GM18873 (cell line): ENCODE data around the gene SRF.
A peak's percentile ranks its signal among the peaks of the same experiment; 100 is the strongest.

Experiments used
- ATAC-seq: cut with Tn5 transposase; IDR thresholded peaks from one replicate; pipeline ENCODE4 v1.9.1; 2021; ENCODE audit warnings: mild to moderate bottlenecking, moderate library complexity, moderate number of reproducible peaks; ENCODE audit not compliant: unreplicated experiment, low FRiP score

Gene SRF

DNA sequence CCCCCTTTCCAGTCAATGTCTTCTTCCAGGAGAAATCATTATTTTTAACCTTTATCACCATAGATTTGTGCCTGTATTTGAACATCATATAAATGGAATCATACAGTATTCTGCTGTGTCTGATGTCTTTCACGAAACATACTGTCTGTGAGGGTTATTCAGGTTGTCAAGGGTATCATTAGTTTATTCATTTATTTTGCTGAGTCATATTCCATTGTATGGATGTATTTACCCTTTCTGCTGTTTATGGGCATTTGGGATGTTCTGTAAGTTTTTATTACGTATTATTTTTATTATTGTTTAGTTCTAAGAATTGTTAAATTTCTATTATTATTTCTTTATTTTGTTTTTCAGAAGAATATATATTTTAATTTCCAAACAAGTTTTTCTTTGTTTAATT, 36.2 kb downstream of the SRF start:
- no peak for ATAC-seq

DNA sequence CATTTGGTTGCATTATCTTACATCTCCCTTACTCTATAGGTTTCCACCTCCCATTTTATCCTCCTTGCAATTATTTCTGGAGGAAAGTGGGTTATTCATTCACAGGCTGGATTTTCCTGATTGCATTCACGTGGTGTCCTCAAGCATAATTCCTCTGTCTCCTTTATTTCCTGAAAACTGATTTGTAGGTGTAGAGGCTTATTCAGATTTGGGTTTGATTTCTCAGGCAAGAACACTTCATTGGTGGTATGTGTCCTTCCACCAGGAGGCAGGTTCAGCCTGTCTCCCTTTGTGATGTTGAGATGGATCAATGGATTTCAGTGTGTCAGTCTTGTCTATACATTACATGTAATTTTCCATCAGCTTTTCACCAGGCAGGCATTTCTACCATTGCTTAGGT, 40.9 kb downstream of the SRF start:
- no peak for ATAC-seq

DNA sequence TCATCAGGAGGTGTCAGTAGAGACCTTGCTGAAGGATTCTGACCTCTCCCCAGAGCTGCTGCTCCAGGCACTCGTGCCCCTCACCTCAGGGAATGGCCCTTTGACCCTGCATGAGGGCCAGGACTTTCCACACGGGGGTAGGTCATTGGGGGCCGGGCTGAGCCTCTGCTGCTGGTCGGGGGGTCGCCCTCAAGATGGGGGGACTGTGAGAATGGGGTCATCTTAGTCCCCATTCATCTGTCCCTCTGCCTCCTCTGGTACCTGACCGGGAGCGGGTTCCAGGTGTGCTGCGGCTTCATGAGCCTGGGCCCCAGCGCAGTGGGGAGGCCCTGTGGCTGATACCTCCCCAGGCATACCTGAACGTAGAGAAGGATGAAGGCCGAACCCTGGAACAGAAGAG, 42.4 kb downstream of the SRF start:
- no peak for ATAC-seq

DNA sequence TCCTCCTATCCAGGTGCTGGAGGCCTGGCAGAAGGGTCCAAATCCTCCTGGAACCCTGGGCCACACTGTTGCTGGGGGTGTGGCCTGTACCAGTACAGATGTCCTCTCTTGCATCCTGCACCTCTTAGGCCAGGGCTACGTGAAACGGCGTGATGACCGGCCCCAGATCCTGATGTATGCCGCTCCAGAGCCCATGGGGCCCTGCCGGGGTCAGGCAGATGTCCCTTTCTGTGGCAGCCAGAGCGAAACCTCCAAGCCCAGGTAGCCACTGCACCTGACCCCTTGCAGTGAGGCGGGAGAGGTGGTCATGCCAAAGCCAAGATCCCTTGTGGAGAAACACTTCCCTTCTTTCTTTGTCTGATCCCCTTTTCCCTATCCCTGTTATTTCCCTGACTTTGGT, 44.0 kb downstream of the SRF start:
- ATAC-seq = no peak

DNA sequence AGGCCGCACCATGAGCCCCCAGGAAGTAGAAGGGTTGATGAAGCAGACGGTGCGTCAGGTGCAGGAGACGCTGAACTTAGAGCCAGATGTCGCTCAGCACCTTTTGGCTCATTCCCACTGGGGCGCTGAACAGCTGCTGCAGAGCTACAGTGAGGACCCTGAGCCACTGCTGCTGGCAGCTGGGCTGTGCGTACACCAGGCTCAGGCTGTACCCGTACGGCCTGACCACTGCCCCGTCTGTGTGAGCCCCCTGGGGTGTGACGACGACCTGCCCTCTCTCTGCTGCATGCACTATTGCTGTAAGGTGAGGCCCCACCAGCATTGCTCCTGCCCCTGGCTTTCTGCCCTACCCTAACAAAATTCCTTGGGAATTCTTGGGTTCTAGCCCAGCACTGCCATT, 45.1 kb downstream of the SRF start:
- ATAC-seq = no peak

DNA sequence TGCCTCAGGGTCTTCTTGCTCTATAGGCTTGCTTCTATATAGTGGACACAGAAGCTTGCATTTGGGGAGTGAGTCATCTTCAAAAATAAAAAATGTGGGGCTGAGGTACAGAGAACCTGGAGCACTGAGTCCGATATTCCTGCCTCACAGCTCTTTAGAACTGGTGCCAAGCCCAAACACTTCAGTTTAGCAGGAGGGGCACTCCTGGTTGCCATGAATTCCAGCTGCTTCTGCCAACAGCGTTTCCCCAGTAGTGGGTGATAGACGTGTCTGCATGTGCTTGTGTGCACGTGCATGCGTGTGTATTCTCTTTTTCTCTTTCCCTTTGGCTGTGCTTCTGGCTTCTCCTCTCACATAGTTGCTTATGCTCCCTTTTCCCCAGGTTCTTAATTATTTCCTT, 46.3 kb downstream of the SRF start:
- no peak for ATAC-seq

DNA sequence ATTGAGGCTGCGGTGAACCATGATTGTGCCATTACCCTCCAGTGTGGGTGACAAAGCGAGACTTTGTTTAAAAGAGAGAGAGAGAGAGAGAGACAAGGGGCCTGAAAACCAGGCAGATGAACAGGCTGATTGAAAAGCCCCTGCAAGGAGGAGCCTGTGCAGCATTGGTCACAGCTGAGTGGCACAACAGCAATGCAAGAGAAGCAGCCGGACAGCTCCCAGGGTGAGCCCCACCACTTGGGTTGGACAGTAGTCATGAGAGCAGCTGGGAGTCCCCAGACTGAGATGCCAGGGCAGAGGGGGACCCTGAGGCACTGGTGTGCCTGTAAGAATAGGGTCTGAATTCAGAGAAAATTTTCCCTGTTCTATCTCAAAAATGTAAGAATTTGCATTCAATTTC, 48.0 kb downstream of the SRF start:
- no peak for ATAC-seq

DNA sequence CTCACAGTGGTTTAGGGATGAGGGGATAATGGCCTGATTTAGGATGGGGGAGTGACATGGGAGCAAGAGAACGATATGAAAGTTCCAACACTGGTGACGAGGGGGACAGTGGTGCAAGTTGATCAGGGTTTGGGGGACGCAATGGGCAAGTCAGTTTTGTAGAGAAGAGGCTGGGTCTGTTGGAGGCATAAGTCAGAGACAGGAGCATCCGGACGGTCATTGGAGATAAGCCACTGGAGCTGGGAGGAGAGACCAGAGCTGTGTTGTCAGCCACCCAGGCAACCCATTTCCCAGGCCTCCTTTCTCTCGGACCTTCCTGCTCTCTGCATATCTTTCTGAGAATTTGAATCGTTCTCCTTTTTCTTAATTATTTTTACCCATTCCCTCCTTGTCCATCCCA, 48.7 kb downstream of the SRF start:
- no peak for ATAC-seq

DNA sequence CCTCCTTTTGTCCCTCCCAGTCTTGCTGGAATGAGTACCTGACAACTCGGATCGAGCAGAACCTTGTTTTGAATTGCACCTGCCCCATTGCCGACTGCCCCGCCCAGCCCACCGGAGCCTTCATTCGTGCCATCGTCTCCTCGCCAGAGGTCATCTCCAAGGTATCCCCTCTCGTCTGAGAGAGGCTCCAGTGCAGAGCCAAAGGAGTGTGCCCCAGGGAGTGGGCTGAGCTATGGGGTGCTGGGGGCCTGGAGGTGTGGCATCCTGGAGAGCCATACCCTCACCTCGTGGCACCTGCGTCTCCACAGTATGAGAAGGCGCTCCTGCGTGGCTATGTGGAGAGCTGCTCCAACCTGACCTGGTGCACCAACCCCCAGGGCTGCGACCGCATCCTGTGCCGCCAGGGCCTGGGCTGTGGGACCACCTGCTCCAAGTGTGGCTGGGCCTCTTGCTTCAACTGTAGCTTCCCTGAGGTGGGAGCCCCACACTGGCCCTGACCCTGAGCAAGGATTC, 49.4 kb downstream of the SRF start:
- ATAC-seq = no peak

DNA sequence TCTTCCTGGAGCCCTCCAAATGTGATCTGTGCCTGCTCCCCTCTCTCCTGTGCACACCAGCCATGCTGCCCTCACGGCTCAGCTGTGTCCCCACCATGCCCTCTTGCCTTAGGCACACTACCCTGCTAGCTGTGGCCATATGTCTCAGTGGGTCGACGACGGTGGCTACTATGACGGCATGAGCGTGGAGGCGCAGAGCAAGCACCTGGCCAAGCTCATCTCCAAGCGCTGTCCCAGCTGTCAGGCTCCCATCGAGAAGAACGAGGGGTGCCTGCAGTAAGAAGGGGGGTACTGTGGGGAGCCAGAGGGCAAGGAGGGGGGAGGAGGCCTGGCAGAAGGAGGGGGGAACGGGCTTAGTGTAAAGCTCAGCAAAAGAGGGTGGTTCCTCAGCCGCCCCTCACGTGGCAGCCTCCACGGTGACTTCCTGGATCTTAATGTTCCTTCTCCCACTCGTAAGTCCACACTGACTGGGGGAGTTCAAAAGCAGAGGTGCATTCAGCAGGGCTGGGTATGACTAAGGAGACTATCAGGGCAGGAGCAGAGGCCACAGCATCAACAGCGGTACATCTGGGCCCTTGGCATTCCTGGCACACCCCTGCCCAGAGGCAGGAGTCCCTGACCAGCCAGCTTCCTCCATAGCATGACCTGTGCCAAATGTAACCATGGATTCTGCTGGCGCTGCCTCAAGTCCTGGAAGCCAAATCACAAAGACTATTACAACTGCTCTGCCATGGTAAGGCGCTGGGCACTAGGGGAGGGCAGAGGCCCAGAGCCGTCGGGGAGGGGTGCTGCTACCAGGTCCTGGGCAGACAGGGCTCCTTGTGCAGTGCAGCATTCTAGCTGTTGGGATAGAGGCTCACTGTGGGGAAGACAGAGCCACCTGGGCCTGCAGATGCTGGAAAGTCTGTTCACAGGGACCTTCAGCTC, 50.2 kb downstream of the SRF start:
- ATAC-seq = no peak

DNA sequence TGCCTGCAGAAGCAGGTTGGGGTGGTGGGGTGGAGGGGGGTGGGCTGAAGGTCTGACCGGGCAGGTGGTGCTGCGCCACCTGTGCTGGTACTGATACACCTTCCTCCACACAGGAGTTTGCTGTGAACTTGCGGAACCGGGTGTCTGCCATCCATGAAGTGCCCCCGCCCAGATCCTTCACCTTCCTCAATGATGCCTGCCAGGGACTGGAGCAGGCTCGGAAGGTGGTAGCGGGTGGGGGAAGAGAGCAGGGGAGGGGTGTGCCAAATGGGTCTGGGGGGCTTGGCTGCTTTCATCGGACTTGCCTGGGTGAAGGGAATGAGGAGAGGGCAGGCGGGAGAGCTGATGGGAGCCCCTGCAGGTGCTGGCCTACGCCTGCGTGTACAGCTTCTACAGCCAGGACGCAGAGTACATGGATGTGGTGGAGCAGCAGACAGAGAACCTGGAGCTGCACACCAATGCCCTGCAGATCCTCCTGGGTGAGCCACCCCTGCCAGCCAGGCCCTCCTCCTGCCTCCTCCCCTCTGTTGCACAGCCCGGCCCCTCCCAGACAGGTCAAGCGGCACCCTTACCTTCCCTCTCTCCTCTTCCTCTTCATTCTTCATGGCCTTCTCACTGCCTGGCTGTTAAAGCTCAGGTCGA, 51.5 kb downstream of the SRF start:
- no peak for ATAC-seq

DNA sequence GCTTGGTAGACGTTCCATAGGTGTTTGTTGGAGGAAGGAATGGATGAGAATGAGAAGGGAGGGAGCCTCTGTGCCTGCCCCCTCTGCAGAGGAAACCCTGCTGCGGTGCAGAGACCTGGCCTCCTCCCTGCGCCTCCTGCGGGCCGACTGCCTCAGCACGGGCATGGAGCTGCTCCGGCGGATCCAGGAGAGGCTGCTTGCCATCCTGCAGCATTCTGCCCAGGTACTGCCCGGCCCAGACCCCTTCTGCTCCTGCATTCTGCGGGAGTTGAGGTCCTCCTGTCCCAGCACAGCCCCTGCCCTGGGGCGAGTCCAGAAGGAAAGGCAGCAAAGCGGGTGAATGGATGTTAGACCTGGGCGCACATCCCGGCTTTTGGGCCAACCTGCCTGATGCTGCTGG, 52.1 kb downstream of the SRF start:
- no peak for ATAC-seq

DNA sequence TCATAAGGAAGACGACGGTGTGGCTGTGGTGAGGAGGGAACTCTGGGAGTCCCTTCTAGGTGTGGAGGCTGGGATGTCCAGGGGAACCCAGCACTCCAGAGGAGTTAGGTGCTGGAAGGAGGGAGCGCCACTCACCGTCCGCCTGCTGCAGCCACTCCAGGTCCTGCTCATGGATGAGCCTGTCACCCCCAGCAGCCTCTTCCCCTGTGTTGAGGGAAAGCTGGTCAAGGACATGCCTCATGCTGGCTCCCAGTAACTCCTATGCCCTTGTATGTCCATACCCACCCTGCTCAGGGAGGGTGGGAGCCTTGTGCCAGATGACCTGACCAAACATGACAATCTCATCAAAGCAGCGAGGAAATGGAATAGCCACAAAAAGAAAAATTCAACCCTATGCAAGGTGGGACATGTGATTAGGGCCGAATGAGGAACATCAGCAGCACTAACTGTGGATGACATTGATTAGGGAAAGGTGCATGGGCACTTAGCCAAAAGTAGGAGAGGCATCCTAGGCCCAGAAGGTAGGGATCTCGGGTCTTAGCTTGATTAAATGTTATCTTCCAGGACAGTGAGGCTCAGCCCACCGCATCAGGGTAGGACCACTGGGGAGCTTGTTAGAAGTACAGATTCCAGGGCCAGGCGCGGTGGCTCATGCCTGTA, 55.3 kb downstream of the SRF start:
- no peak for ATAC-seq

DNA sequence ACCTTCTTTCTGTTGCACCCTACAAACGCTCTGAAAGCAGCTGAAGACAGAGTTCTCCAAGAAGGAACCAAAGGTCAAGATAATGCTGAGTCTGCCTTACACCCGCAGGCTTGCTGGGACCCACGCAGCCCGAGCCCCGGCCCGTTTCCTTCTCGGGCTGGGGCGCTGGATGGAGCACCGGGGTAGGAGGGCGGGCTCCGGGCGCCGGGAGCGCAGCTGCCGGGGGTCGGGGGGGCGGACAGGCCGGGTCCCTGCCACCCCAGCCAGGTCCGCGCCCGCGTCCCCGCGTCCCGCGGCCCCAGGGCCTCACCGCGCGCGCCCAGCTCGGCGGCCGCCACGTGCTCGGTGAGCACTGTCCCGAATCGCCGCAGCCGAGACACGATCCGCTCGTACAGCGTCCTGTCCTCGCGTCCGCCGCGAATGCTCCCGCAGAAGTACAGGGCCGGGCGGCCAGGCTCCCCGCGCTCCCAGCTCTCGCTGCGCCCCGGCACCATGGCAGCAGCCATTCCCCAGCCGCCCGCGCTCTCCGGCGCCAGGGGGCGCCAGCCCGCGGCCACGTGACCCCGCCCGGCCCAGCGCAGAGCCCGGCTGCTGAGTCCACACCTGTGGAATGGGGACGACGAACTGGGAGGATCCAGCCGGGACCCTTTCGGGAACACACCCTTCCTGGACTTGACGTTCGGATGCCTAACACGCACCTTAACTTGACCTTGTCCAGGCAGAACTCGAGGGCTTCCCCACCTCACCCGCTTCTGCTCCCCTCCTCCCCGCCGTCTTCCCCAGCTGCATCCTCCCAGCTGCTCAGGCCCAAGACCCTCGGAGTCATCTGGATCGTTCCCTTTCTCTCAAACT, 58.1 kb downstream of the SRF start, which contains the start of gene DNPH1:
Gene DNPH1, minus strand, starts transcription at position 531 of the 852 bp plus-strand sequence. Its CDS starts 25 bp downstream, at position 506.
- peak; percentile 48 for ATAC-seq

DNA sequence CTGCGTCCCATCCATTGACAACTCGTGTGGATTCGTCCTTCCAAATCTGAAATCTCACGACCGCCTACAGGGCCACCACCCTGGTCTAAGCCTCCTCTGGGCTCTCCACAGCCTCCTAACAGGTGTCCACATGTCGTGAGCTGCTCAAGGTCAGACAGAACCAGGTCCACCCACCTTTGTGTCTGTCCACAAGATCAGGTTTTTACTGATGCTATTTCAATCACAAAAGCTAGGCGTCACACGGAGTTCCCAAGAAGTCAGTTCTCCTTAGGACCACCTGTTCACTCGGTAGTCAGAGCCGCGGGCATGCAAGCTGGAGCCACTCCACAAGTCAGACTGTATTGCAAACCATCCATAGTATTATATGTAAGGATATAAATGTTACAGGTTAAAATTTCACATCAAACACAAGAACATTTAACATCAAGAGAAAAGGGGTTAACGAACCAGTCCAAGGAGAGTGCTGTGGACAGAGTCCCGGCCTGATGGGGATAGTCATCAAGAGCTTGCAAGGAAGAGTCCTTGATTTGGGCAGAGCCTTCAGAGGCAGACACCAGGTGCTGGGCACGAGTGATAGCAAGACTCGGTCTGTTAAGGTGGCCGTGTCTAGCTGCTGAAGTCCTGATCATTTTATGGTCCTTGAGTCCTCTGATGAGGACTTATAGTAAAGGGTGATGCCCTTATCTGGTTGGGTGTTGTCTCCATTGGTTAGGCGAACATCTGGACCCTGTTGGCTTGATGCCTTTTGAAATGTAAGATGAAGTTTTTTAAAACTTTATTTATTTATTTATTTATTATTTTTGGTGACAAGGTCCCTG, 58.9 kb downstream of the SRF start:
- ATAC-seq = no peak

DNA sequence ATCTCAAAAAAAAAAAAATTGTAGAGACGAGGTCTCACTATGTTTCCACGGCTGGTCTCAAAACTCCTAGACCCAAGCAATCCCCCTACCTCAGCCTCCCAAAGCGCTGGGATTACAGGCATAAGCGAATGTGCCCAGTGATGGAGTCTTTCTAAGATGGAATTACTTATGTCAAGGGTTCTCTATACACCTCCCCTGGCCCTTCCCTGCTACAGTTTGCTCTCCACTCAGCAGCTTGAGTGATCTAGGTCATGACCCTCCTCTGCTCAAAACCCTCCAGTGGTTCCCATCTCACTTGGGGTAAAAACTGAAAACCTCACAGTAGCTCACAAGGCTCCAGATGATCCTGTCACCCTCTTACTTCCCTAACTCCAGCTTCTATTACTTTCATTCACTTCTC, 60.0 kb downstream of the SRF start:
- ATAC-seq = no peak
